BLaER1 (cell line): ENCODE data around the gene DCST2.

ENCODE experiments used
- H3K27ac ChIP-seq: shearing (Covaris generic); formaldehyde crosslinking; 2 replicates; pipeline ENCODE4 v1.8.1; 2022
- H3K27me3 ChIP-seq: shearing (Covaris generic); formaldehyde crosslinking; 2 replicates; pipeline ENCODE4 v1.8.1; 2022
- H3K36me3 ChIP-seq: shearing (Covaris generic); formaldehyde crosslinking; 2 replicates; pipeline ENCODE4 v1.8.1; 2022
- H3K4me1 ChIP-seq: shearing (Covaris generic); formaldehyde crosslinking; 2 replicates; pipeline ENCODE4 v1.8.1; 2022
- H3K4me2 ChIP-seq: shearing (Covaris generic); formaldehyde crosslinking; 2 replicates; pipeline ENCODE4 v1.8.1; 2022
- H3K4me3 ChIP-seq: shearing (Covaris generic); formaldehyde crosslinking; 2 replicates; pipeline ENCODE4 v1.8.1; 2022
- H3K9ac ChIP-seq: shearing (Covaris generic); formaldehyde crosslinking; 2 replicates; pipeline ENCODE4 v1.8.1; 2022
- H3K9me3 ChIP-seq: shearing (Covaris generic); formaldehyde crosslinking; 2 replicates; pipeline ENCODE4 v1.8.1; 2022
- H4K20me1 ChIP-seq: shearing (Covaris generic); formaldehyde crosslinking; 2 replicates; pipeline ENCODE4 v1.8.1; 2022
- Cebpa-rat ChIP-seq: shearing (Covaris generic); IDR thresholded peaks from 2 replicates; pipeline ENCODE4 v1.8.1; 2022

The DCST2 gene

GRCh38 chr1:155030243-155030795 lies 3.3 kb downstream of the DCST2 start:
- Histone ChIP-seq H3K9me3 (no peaks in the 10 kb centered on the region), H3K4me3 (no peak overlapping the region), H4K20me1 (no peaks in the 10 kb centered on the region), H3K27me3 (no peaks in the 10 kb centered on the region), H3K4me2 (no peak overlapping the region), H3K36me3 (no peaks in the 10 kb centered on the region), H3K27ac (no peak overlapping the region), H3K4me1 (no peaks in the 10 kb centered on the region), H3K9ac (no peak overlapping the region)
- TF ChIP-seq Cebpa-rat, result no peak

- TF ChIP-seq Cebpa-rat, result no peak
- Histone ChIP-seq H3K4me2 (no peak overlapping the region), H3K27me3 (no peaks in the 10 kb centered on the region), H4K20me1 (no peaks in the 10 kb centered on the region), H3K36me3 (no peaks in the 10 kb centered on the region), H3K4me3 (no peak overlapping the region), H3K27ac (no peak overlapping the region), H3K9ac (no peak overlapping the region), H3K9me3 (no peaks in the 10 kb centered on the region), H3K4me1 (no peaks in the 10 kb centered on the region)
These were observed 3.9 kb downstream of the DCST2 start for GRCh38 chr1:155029513-155030242.

- Histone ChIP-seq H3K4me2 (no peak overlapping the region), H3K4me3 (no peak overlapping the region), H3K4me1 (peaks cover 11% of the 10 kb centered on the region), H3K9me3 (no peaks in the 10 kb centered on the region), H3K27me3 (no peaks in the 10 kb centered on the region), H3K9ac (no peak overlapping the region), H4K20me1 (no peaks in the 10 kb centered on the region), H3K27ac (no peak overlapping the region), H3K36me3 (no peaks in the 10 kb centered on the region)
- no peak for TF ChIP-seq Cebpa-rat
These were observed 7.0 kb downstream of the DCST2 start for GRCh38 chr1:155026588-155026987.

- no peak overlapping the region for H3K4me3 ChIP-seq
- no peaks in the 10 kb centered on the region for H3K36me3 ChIP-seq
- no peaks in the 10 kb centered on the region for H3K27me3 ChIP-seq
- H4K20me1 ChIP-seq, result no peaks in the 10 kb centered on the region
- H3K9me3 ChIP-seq, result no peaks in the 10 kb centered on the region
- no peak for TF ChIP-seq Cebpa-rat
- H3K4me1 ChIP-seq, result peaks cover 11% of the 10 kb centered on the region
- H3K4me2 ChIP-seq, result no peak overlapping the region
- H3K27ac ChIP-seq, result no peak overlapping the region
- H3K9ac ChIP-seq, result no peak overlapping the region
These were observed 7.4 kb downstream of the DCST2 start for GRCh38 chr1:155026154-155026553.

GRCh38 chr1:155024315-155024714 lies 9.3 kb downstream of the DCST2 start:
- H3K9ac ChIP-seq, result no peak overlapping the region
- H3K27ac ChIP-seq, result no peak overlapping the region
- no peaks in the 10 kb centered on the region for H4K20me1 ChIP-seq
- no peaks in the 10 kb centered on the region for H3K9me3 ChIP-seq
- no peaks in the 10 kb centered on the region for H3K27me3 ChIP-seq
- no peak for TF ChIP-seq Cebpa-rat
- H3K36me3 ChIP-seq, result no peaks in the 10 kb centered on the region; the same call in 1 of the 2 replicates
- H3K4me3 ChIP-seq, result no peak overlapping the region
- peaks cover 18% of the 10 kb centered on the region for H3K4me1 ChIP-seq
- H3K4me2 ChIP-seq, result no peak overlapping the region

- Histone ChIP-seq H4K20me1 (no peaks in the 10 kb centered on the region; the same call in 1 of the 2 replicates), H3K9me3 (no peaks in the 10 kb centered on the region), H3K36me3 (peaks cover 4% of the 10 kb centered on the region; the same call in 1 of the 2 replicates), H3K27me3 (no peaks in the 10 kb centered on the region), H3K4me3 (no peak overlapping the region), H3K27ac (no peak overlapping the region), H3K4me2 (no peak overlapping the region), H3K9ac (no peak overlapping the region), H3K4me1 (peaks cover 25% of the 10 kb centered on the region)
- no peak for TF ChIP-seq Cebpa-rat
These were observed 10.0 kb downstream of the DCST2 start for GRCh38 chr1:155023627-155024026.

GRCh38 chr1:155022927-155023236 lies 10.7 kb downstream of the DCST2 start:
- no peaks in the 10 kb centered on the region; the same call in 1 of the 2 replicates for H4K20me1 ChIP-seq
- H3K27me3 ChIP-seq, result no peaks in the 10 kb centered on the region
- H3K4me3 ChIP-seq, result no peak overlapping the region
- peak overlapping the region; percentile 47 for H3K4me2 ChIP-seq
- H3K4me1 ChIP-seq, result peaks cover 33% of the 10 kb centered on the region
- H3K27ac ChIP-seq, result no peak overlapping the region
- no peaks in the 10 kb centered on the region for H3K9me3 ChIP-seq
- H3K9ac ChIP-seq, result no peak overlapping the region
- peaks cover 4% of the 10 kb centered on the region; the same call in 1 of the 2 replicates for H3K36me3 ChIP-seq
- TF ChIP-seq Cebpa-rat, result no peak

- no peaks in the 10 kb centered on the region for H3K27me3 ChIP-seq
- peaks cover 36% of the 10 kb centered on the region for H3K4me1 ChIP-seq
- H3K4me2 ChIP-seq, result peak overlapping the region; percentile 47
- no peak for TF ChIP-seq Cebpa-rat
- H3K9me3 ChIP-seq, result no peaks in the 10 kb centered on the region
- H3K4me3 ChIP-seq, result no peak overlapping the region
- H4K20me1 ChIP-seq, result no peaks in the 10 kb centered on the region; the same call in 1 of the 2 replicates
- H3K9ac ChIP-seq, result no peak overlapping the region
- no peak overlapping the region for H3K27ac ChIP-seq
- H3K36me3 ChIP-seq, result peaks cover 4% of the 10 kb centered on the region; the same call in 1 of the 2 replicates
These were observed 11.2 kb downstream of the DCST2 start for GRCh38 chr1:155022136-155022926.

GRCh38 chr1:155019377-155020245 lies 14.0 kb downstream of the DCST2 start:
- Histone ChIP-seq H3K4me1 (peaks cover 63% of the 10 kb centered on the region), H3K9me3 (no peaks in the 10 kb centered on the region), H3K27ac (0 out of 2 replicates have a peak overlapping the region, but pooled peaks have one; percentile 13), H3K4me3 (no peak overlapping the region), H3K36me3 (peaks cover 25% of the 10 kb centered on the region), H3K4me2 (no peak overlapping the region), H3K9ac (no peak overlapping the region), H4K20me1 (peaks cover 23% of the 10 kb centered on the region; the same call in 1 of the 2 replicates), H3K27me3 (no peaks in the 10 kb centered on the region)
- no peak for TF ChIP-seq Cebpa-rat
